Measurements from ENCODE around the gene MLKL.

The MLKL gene

GRCh38 chr16:74641969-74642368 lies 58.7 kb downstream of the MLKL start:
- no peak for DNase-seq

DNA sequence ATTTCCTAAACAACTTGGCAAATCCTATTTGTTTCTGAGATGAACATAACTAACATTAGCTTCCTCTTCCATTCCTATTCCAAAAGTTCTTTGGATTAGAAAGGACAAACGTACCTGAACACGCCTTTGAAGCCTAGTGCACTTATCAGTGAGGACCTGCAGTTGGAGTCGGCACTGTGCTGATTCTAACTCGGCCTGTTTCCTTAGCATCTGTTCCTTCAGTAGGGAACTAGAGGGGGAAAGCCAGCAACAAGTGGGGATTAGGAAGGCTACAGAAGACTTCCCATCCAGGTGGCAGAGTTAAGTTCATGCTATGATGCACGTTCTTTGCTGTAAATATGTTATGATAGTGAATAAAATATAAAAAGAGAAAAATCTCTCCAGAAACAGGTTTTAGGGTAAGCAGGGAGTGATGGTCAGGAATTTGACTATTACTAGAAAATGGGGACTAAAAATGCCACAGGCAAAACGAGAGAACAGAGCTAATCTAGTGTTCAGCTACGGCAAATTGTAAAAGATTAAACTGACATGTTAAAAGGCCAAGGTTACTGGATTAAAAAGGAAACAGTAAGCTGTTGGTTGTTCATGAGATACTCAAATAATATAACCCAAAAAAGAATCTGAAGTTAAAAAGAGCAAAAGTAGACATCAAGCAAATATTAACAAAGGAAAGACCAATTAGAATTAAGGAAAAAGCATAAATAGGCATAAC lies 62.8 kb downstream of the MLKL start:
- DNase-seq = no peak

DNA sequence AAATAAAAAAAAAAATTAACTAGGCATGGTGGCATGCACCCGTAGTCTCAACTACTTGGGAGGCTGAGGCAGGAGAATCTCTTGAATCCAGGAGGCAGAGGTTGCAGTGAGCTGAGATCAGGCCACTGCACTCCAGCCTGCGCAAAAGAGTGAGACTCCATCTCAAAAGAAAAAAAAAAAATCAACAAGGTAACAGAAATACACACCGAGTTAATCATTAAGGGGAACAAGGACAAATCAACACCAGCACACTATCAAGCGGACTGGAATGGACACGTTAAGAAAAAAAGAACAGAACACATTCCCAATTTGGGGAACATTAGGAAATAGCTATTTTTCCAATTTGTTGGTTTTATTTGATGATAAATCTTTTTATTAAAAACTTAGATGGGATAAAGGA lies 65.4 kb downstream of the MLKL start:
- no peak for DNase-seq

DNA sequence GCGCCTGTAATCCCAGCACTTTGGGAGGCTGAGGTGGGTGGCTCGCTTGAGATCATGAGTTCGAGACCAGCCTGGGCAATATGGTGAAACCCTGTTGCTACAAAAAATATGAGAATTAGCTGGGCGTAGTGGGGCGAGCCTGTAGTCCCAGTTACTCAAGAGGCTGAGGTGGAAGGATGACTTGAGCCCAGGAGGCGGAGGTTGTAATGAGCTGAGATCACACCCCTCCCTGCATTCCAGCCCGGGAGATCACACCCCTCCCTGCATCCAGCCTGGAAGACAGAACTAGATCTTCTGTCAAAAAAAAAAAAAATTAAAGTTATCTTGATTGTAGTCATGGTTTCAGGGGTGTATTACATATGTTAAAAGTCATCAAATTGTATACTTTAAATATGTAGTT lies 67.0 kb downstream of the MLKL start:
- no peak for DNase-seq

DNA sequence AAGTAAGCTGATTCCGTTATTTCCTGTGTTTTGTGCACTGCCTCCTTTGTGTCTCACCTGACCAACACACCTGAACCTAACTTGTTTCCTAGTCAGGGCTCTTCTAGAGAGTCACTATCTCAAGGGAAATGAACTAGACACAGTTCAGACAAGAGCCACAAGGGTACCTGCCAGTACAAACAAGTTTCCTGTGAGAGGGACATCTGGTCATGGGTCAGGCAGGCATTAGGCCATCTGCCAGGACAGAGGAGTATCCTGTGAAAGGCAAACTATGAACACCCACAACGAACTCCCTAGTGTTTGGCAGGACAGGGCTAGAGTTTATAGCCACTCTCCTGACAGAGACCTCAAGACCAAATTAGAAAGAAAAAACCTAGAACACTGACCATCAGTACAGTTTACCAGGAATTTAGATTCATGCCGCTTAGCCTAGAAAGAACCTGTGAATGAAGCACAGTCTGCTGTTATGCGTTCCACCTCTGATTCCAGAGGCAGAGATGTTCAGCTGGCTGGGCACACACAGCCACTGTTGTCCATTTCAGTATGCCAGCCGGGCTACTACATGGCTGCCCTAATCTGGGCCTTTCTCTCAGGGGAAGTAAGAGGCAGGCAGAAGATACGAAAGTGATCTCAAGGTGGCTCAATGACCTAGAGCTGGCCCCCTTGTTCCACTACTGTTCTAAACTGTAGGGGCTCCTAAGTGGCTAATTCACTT lies 73.0 kb downstream of the MLKL start:
- DNase-seq = no peak

DNA sequence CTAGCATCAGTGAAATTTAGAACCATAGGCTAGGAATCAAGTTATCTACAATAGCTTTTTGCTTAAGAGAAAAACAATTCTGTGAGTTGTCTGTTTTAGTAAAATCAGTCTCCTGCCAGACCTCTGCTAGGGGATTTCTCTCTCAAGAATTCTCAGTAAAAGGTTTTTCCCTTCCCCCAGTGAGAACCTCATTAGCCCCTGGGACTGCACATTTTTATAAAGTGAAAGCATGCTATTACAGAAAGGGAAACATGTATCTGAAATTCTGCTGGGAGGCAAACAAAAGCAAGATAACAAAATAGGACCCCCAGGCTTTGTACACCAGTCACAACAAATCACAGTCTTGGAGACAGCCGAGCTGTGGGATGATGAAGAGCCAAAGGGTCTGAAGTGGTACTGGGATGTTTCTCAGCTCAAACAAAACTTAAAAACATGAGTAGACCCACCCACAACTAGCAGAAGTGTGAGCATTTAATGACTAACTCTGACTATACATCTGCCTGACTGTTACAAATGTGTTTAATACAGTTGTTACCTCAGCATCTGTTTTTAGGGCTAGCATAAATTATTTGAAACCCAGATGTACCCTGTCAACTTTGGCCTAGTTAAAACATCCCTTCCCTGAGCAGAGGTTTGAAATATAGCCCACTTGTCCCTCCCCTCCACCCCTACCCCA lies 73.8 kb downstream of the MLKL start:
- no peak for DNase-seq

DNA sequence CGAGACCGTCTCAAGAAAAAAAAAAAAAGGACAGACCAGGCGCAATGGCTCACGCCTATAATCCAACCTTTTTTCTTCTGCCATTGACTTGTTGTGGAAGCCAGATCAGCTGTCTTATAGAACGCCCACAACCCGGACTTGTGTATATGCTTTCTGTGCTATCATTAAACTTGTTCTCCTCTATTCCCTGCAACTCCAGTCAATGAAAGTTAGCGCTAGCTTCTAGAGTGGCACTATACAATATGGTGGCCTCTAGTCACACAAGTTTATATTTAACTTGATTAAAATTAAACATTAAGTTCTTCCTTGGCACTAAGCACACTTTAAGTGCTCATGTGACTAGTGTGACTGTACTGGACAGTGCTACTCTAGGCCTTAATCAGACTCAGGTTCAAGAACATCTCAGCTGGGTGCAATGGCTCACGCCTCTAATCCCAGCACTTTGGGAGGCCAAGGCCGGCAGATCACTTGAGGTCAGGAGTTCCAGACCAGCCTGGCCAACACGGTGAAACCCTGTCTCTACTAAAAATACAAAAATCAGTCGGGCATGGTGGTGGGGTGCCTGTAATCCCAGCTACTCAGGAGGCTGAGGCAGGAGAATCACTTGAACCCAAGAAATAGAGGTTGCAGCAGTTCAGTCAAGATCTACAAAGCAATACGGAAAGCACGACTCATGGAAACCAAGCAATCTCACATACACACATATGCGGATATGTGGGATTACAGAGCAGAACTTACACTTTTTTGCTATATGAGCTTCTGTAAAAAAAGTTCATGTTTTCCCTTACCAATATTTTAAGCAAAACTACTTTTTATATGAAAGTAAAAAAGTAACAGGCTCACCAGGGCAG lies 74.9 kb downstream of the MLKL start:
- no peak for DNase-seq

DNA sequence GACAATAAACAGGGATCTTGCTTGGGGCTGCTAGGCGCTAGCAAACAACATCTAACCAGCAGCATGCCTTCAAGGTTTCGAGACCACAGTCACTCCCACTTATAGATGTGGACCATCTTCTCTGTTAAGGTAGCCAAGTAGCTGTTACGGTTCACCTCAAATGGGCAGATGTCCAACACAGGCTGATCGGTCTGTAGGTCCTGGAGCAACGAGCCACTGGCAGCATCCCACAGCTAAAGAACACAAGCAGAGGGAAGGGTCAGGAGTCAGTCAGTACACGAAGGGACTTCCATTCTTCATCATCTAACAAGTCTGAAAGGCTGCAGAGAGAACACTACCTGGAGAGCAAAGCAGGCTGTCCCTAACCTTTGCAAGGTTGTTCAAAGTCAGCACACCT lies 76.8 kb downstream of the MLKL start:
- no peak for DNase-seq

GRCh38 chr16:74623214-74623838 lies 77.3 kb downstream of the MLKL start:
- DNase-seq = peak; percentile 47

- DNase-seq = no peak
Observed at GRCh38 chr16:74622005-74622404, 78.7 kb downstream of the MLKL start.

Measured in MV-4-11 (cell line).